Measurements from ENCODE around the gene KRT7. TPM values are rescaled to one million over a fixed set of nuclear protein-coding genes. Genes with fewer than 3 reads are reported as not detected.

Gene KRT7
- total RNA-seq, 2 experiments from 2014 or later: 4.7 to 18.3 TPM

GRCh38 chr12:52202361-52203078, 30.5 kb upstream of the KRT7 start:
- H3K4me3 Mint-ChIP-seq: no peak overlapping the region
- CTCF ChIA-PET: interaction anchor here (1.8 kb wide), 1 partner anchor 13 kb away, joined by 4 read pairs; no protein-coding TSS in a partner anchor
- H3K36me3 Mint-ChIP-seq: no peaks in the 10 kb centered on the region
- no peaks in the 10 kb centered on the region for H3K4me1 Mint-ChIP-seq
- ATAC-seq (no peak), DNase-seq (no peak)
- peaks cover 14% of the 10 kb centered on the region for H3K27me3 Mint-ChIP-seq
- no peaks in the 10 kb centered on the region for H3K9me3 Mint-ChIP-seq (ENCODE audit: low read depth)
- no peak overlapping the region for H3K27ac Mint-ChIP-seq

- H3K4me3 Mint-ChIP-seq: no peak overlapping the region
- peaks cover 14% of the 10 kb centered on the region for H3K27me3 Mint-ChIP-seq
- H3K27ac Mint-ChIP-seq: no peak overlapping the region
- no peaks in the 10 kb centered on the region for H3K9me3 Mint-ChIP-seq (ENCODE audit: low read depth)
- no peaks in the 10 kb centered on the region for H3K36me3 Mint-ChIP-seq
- CTCF ChIA-PET: interaction anchor here (0.5 to 1.0 kb wide), 2 partner anchors 9 to 135 kb away, joined by 3 to 4 read pairs; no protein-coding TSS in a partner anchor
- ATAC-seq (peak; percentile 24), DNase-seq (no peak)
- no peaks in the 10 kb centered on the region for H3K4me1 Mint-ChIP-seq
Measured at GRCh38 chr12:52203079-52203921, 29.7 kb upstream of the KRT7 start.

- Mint-ChIP-seq H3K4me3 (no peak overlapping the region), H3K36me3 (no peaks in the 10 kb centered on the region), H3K27me3 (peaks cover 17% of the 10 kb centered on the region), H3K27ac (no peak overlapping the region), H3K4me1 (no peaks in the 10 kb centered on the region), H3K9me3 (ENCODE audit: low read depth) (no peaks in the 10 kb centered on the region)
- no peak for ATAC-seq
- DNase-seq: no peak
- CTCF ChIA-PET: interaction anchor here (0.5 to 1.7 kb wide), 4 partner anchors 8 to 136 kb away, joined by 3 to 4 read pairs (median 4); no protein-coding TSS in a partner anchor
Measured at GRCh38 chr12:52204095-52204930, 28.7 kb upstream of the KRT7 start.

- Mint-ChIP-seq H3K36me3 (no peaks in the 10 kb centered on the region), H3K4me1 (no peaks in the 10 kb centered on the region), H3K4me3 (no peak overlapping the region), H3K27me3 (peaks cover 17% of the 10 kb centered on the region), H3K27ac (no peak overlapping the region), H3K9me3 (ENCODE audit: low read depth) (no peaks in the 10 kb centered on the region)
- CTCF ChIA-PET: interaction anchor here (0.9 to 1.7 kb wide), 2 partner anchors 48 to 67 kb away, joined by 3 to 4 read pairs; no protein-coding TSS in a partner anchor
- DNase-seq (no peak), ATAC-seq (no peak)
Measured at GRCh38 chr12:52204931-52205505, 28.0 kb upstream of the KRT7 start.

- peaks cover 17% of the 10 kb centered on the region for H3K27me3 Mint-ChIP-seq
- H3K4me3 Mint-ChIP-seq: no peak overlapping the region
- H3K9me3 Mint-ChIP-seq (ENCODE audit: low read depth): no peaks in the 10 kb centered on the region
- CTCF ChIA-PET: interaction anchor here (0.9 to 1.7 kb wide), 2 partner anchors 49 to 66 kb away, joined by 3 to 4 read pairs; no protein-coding TSS in a partner anchor
- DNase-seq (no peak), ATAC-seq (no peak)
- no peaks in the 10 kb centered on the region for H3K4me1 Mint-ChIP-seq
- H3K27ac Mint-ChIP-seq: no peak overlapping the region
- no peaks in the 10 kb centered on the region for H3K36me3 Mint-ChIP-seq
Measured at GRCh38 chr12:52205612-52206303, 27.3 kb upstream of the KRT7 start.

GRCh38 chr12:52206304-52207040, 26.6 kb upstream of the KRT7 start:
- Mint-ChIP-seq H3K27me3 (peaks cover 16% of the 10 kb centered on the region), H3K4me3 (no peak overlapping the region), H3K27ac (no peak overlapping the region), H3K4me1 (no peaks in the 10 kb centered on the region), H3K36me3 (no peaks in the 10 kb centered on the region), H3K9me3 (ENCODE audit: low read depth) (no peaks in the 10 kb centered on the region)
- no peak for ATAC-seq
- CTCF ChIA-PET: interaction anchor here (1.7 kb wide), 1 partner anchor 50 kb away, joined by 4 read pairs; no protein-coding TSS in a partner anchor
- DNase-seq: no peak

GRCh38 chr12:52207106-52207505, 25.9 kb upstream of the KRT7 start:
- ATAC-seq (no peak), DNase-seq (no peak)
- Mint-ChIP-seq H3K27ac (no peak overlapping the region), H3K4me1 (no peaks in the 10 kb centered on the region), H3K4me3 (no peak overlapping the region), H3K36me3 (no peaks in the 10 kb centered on the region), H3K9me3 (ENCODE audit: low read depth) (no peaks in the 10 kb centered on the region), H3K27me3 (peaks cover 14% of the 10 kb centered on the region)
- CTCF ChIA-PET: interaction anchor here (0.8 kb wide), 1 partner anchor 30 kb away, joined by 4 read pairs; no protein-coding TSS in a partner anchor

- H3K9me3 Mint-ChIP-seq (ENCODE audit: low read depth): no peaks in the 10 kb centered on the region
- no peak for DNase-seq
- CTCF ChIA-PET: interaction anchor here (0.8 to 1.7 kb wide), 2 partner anchors 14 to 30 kb away, joined by 4 read pairs; no protein-coding TSS in a partner anchor
Measured at GRCh38 chr12:52207895-52208294, 25.1 kb upstream of the KRT7 start.

GRCh38 chr12:52208424-52209165, 24.4 kb upstream of the KRT7 start:
- no peaks in the 10 kb centered on the region for H3K4me1 Mint-ChIP-seq
- ATAC-seq (no peak), DNase-seq (no peak)
- CTCF ChIA-PET: interaction anchor here (1.7 kb wide), 1 partner anchor 13 kb away, joined by 4 read pairs; no protein-coding TSS in a partner anchor
- H3K27ac Mint-ChIP-seq: no peak overlapping the region
- H3K4me3 Mint-ChIP-seq: no peak overlapping the region
- peaks cover 6% of the 10 kb centered on the region for H3K27me3 Mint-ChIP-seq
- no peaks in the 10 kb centered on the region for H3K36me3 Mint-ChIP-seq
- H3K9me3 Mint-ChIP-seq (ENCODE audit: low read depth): no peaks in the 10 kb centered on the region

More at GRCh38 chr12:52207895-52208294, 25.1 kb upstream of the KRT7 start:
- H3K4me1 Mint-ChIP-seq: no peaks in the 10 kb centered on the region
- H3K27me3 Mint-ChIP-seq: peaks cover 11% of the 10 kb centered on the region
- H3K36me3 Mint-ChIP-seq: no peaks in the 10 kb centered on the region
- H3K27ac Mint-ChIP-seq: no peak overlapping the region
- ATAC-seq: no peak
- no peak overlapping the region for H3K4me3 Mint-ChIP-seq

- H3K27ac Mint-ChIP-seq: no peak overlapping the region
- H3K4me3 Mint-ChIP-seq: no peak overlapping the region
- H3K27me3 Mint-ChIP-seq: peaks cover 3% of the 10 kb centered on the region
- no peaks in the 10 kb centered on the region for H3K4me1 Mint-ChIP-seq
- CTCF ChIA-PET: no interaction called here
- DNase-seq: no peak
- no peaks in the 10 kb centered on the region for H3K36me3 Mint-ChIP-seq
- no peaks in the 10 kb centered on the region for H3K9me3 Mint-ChIP-seq (ENCODE audit: low read depth)
- no peak for ATAC-seq
Measured at GRCh38 chr12:52209321-52209720, 23.7 kb upstream of the KRT7 start.

Measured in activated CD8-positive, alpha-beta memory T cell treated with anti-CD3 and anti-CD28 coated beads, Interleukin-2, amount 10 ng/mL, durations not matched to agents 7 days and 5 days (primary cell).